PC-9 (cell line): Measurements from ENCODE around the gene MAP3K13. TPM values are rescaled to one million over a fixed set of nuclear protein-coding genes. Genes with fewer than 3 reads are reported as not detected.

Source experiments
- BruUV-seq: library from RNA; stranded (reverse); fragments of 400-500 nt; replicated peaks from 2 replicates; lab custom pipeline; 2021; lab: Mats Ljungman, UMichigan
- CTCF ChIA-PET: fragments of 300-600 bp; sonication (Branson Sonifier 250); formaldehyde crosslinking; loops from one replicate; lab custom pipeline; 2022; ENCODE audit warnings: antibody characterized with exemption; lab: Charles Lee
- POLR2A ChIA-PET: fragments of 300-600 bp; sonication (Branson Sonifier 250); formaldehyde crosslinking; loops from one replicate; lab custom pipeline; 2022; ENCODE audit warnings: antibody characterized with exemption; ENCODE audit not compliant: unreplicated experiment; lab: Charles Lee
- DNase-seq, 2 experiments: peaks; one replicate each; pipeline versions ENCODE4 v3.0.0 to v3.0.0-alpha.2; 2015 to 2022; ENCODE audit warnings: mixed read lengths in 1 of 2
- H2AFZ ChIP-seq: fragments of 200-600 bp; sonication (generic); 2 replicates; pipeline ENCODE4 v1.8.1; 2017; ENCODE audit warnings: antibody characterized with exemption
- H3F3A ChIP-seq: fragments of 200-600 bp; sonication (generic); 2 replicates; pipeline ENCODE4 v1.8.1; 2017; ENCODE audit warnings: antibody characterized with exemption, mild to moderate bottlenecking, low read depth; ENCODE audit not compliant: insufficient read depth
- H3K27ac ChIP-seq: fragments of 200-600 bp; sonication (generic); 2 replicates; pipeline ENCODE4 v1.6.1; 2016; ENCODE audit warnings: mixed run types
- H3K27me3 ChIP-seq: fragments of 200-600 bp; sonication (generic); 2 replicates; pipeline ENCODE4 v1.6.1; 2016; ENCODE audit warnings: low read depth, mixed run types; ENCODE audit not compliant: insufficient read depth
- H3K36me3 ChIP-seq: fragments of 200-600 bp; sonication (generic); 2 replicates; pipeline ENCODE4 v1.6.1; 2016; ENCODE audit warnings: low read depth, mixed run types
- H3K4me1 ChIP-seq: fragments of 200-600 bp; sonication (generic); replicated peaks from 2 replicates; pipeline ENCODE4 v1.6.1; 2016; ENCODE audit warnings: mixed run types; ENCODE audit not compliant: insufficient read depth
- H3K4me2 ChIP-seq: fragments of 200-600 bp; sonication (generic); 2 replicates; pipeline ENCODE4 v1.6.1; 2017; ENCODE audit warnings: mixed run types
- H3K4me3 ChIP-seq: fragments of 200-600 bp; sonication (generic); 2 replicates; pipeline ENCODE4 v1.6.1; 2016; ENCODE audit warnings: mixed run types
- H3K79me2 ChIP-seq: fragments of 200-600 bp; sonication (generic); 2 replicates; pipeline ENCODE4 v1.6.1; 2017; ENCODE audit warnings: low read depth, mixed run types
- H3K9me2 ChIP-seq: fragments of 200-600 bp; sonication (generic); 2 replicates; pipeline ENCODE4 v1.8.1; 2017; ENCODE audit warnings: mild to moderate bottlenecking; ENCODE audit not compliant: insufficient read depth
- H3K9me3 ChIP-seq: fragments of 200-600 bp; sonication (generic); 2 replicates; pipeline ENCODE4 v1.8.1; 2016; ENCODE audit warnings: low read depth; ENCODE audit not compliant: insufficient read depth
- H4K20me1 ChIP-seq: fragments of 200-600 bp; sonication (generic); 2 replicates; pipeline ENCODE4 v1.8.1; 2017; ENCODE audit not compliant: insufficient read depth
- CTCF ChIP-seq: fragments of 200-600 bp; sonication (generic); conservative IDR thresholded peaks from 2 replicates; pipeline ENCODE4 v1.6.1; 2017; ENCODE audit warnings: mixed run types, antibody characterized with exemption, mild to moderate bottlenecking, moderate library complexity
- EZH2 ChIP-seq: fragments of 200-600 bp; sonication (generic); IDR thresholded peaks from 2 replicates; pipeline ENCODE4 v1.8.0; 2017; ENCODE audit warnings: antibody characterized with exemption, low read depth
- intact Hi-C: fragments of 100-400 bp; cut with micrococcal nuclease; formaldehyde crosslinking; loops from one replicate; pipeline ENCODE4 v1.10.0; 2022; ENCODE audit not compliant: unreplicated experiment
- total RNA-seq: library from RNA; stranded (reverse); gene quantifications from 2 replicates; pipeline ENCODE4 v1.2.3, GENCODE V29; 2021

MAP3K13 gene
- total RNA-seq, 1 experiment from 2014 or later, result 65.5 TPM

- no peak for TF ChIP-seq EZH2
- TF ChIP-seq CTCF, result no peak
- intact Hi-C loops, result loop anchor here (5.0 kb wide), 3 partner anchors 178 to 242 kb away; partner anchors contain the start of gene TMEM41A
- POLR2A ChIA-PET, result no interaction called here
Observed at GRCh38 chr3:185319801-185320200, 43.1 kb upstream of the MAP3K13 start.

GRCh38 chr3:185320949-185321348 lies 42.0 kb upstream of the MAP3K13 start:
- Histone ChIP-seq H4K20me1 (no peaks in the 10 kb centered on the region), H3K27me3 (no peaks in the 10 kb centered on the region), H3K9me2 (no peaks in the 10 kb centered on the region; the same call in 1 of the 2 replicates), H3K79me2 (no peaks in the 10 kb centered on the region), H3K4me2 (no peak overlapping the region), H3K4me3 (no peak overlapping the region), H3F3A (peaks cover 25% of the 10 kb centered on the region), H3K36me3 (no peaks in the 10 kb centered on the region), H2AFZ (no peak overlapping the region), H3K27ac (no peak overlapping the region), H3K9me3 (no peaks in the 10 kb centered on the region), H3K4me1 (peaks cover 32% of the 10 kb centered on the region)
- intact Hi-C loops, result no loop called here
- no TSS peak for BruUV-seq
- ChIA-PET CTCF (no interaction called here), POLR2A (no interaction called here)
- TF ChIP-seq EZH2 (no peak), CTCF (no peak)
- DNase-seq, result no peak

More at GRCh38 chr3:185319801-185320200, 43.1 kb upstream of the MAP3K13 start:
- H3K79me2 ChIP-seq, result no peaks in the 10 kb centered on the region
- no peaks in the 10 kb centered on the region for H3K36me3 ChIP-seq
- H3K9me2 ChIP-seq, result no peaks in the 10 kb centered on the region; the same call in 1 of the 2 replicates
- H3K4me3 ChIP-seq, result no peak overlapping the region
- no TSS peak for BruUV-seq
- peaks cover 34% of the 10 kb centered on the region for H3K4me1 ChIP-seq
- H2AFZ ChIP-seq, result no peak overlapping the region
- H3K4me2 ChIP-seq, result no peak overlapping the region
- no peaks in the 10 kb centered on the region for H4K20me1 ChIP-seq
- H3K27me3 ChIP-seq, result no peaks in the 10 kb centered on the region
- H3K9me3 ChIP-seq, result no peaks in the 10 kb centered on the region
- CTCF ChIA-PET, result interaction anchor here (0.8 to 1.0 kb wide), 2 partner anchors 30 to 34 kb away, joined by 3 read pairs; no protein-coding TSS in a partner anchor
- peaks cover 26% of the 10 kb centered on the region for H3F3A ChIP-seq
- H3K27ac ChIP-seq, result no peak overlapping the region
- DNase-seq, result no peak

- Histone ChIP-seq H3K27me3 (no peaks in the 10 kb centered on the region), H3F3A (peaks cover 14% of the 10 kb centered on the region), H3K36me3 (no peaks in the 10 kb centered on the region), H3K4me1 (peaks cover 19% of the 10 kb centered on the region), H3K27ac (no peak overlapping the region), H2AFZ (no peak overlapping the region), H3K79me2 (no peaks in the 10 kb centered on the region), H3K4me3 (no peak overlapping the region), H4K20me1 (no peaks in the 10 kb centered on the region), H3K4me2 (no peak overlapping the region), H3K9me3 (no peaks in the 10 kb centered on the region), H3K9me2 (no peaks in the 10 kb centered on the region)
- TF ChIP-seq EZH2, result no peak
- no peak for TF ChIP-seq CTCF
- POLR2A ChIA-PET, result no interaction called here
- BruUV-seq, result no TSS peak
- intact Hi-C loops, result no loop called here
- CTCF ChIA-PET, result no interaction called here
- DNase-seq, result no peak
Observed at GRCh38 chr3:185322101-185322719, 40.7 kb upstream of the MAP3K13 start.
